ENCODE results near the gene PSMA7.

Gene PSMA7

GRCh38 chr20:62171245-62171644 lies 28.1 kb upstream of the PSMA7 start:
- DNase-seq (ENCODE audit: low spot score): no peak

GRCh38 chr20:62170536-62170935 lies 27.3 kb upstream of the PSMA7 start:
- no peak for DNase-seq (ENCODE audit: low spot score)

GRCh38 chr20:62168890-62169435 lies 25.8 kb upstream of the PSMA7 start:
- no peak for DNase-seq (ENCODE audit: low spot score)

GRCh38 chr20:62168061-62168460 lies 24.9 kb upstream of the PSMA7 start:
- no peak for DNase-seq (ENCODE audit: low spot score)

GRCh38 chr20:62167474-62167873 lies 24.3 kb upstream of the PSMA7 start:
- no peak for DNase-seq (ENCODE audit: low spot score)

- no peak for DNase-seq (ENCODE audit: low spot score)
These were observed 22.7 kb upstream of the PSMA7 start for GRCh38 chr20:62165762-62166399.

- no peak for DNase-seq (ENCODE audit: low spot score)
These were observed 21.9 kb upstream of the PSMA7 start for GRCh38 chr20:62164879-62165761.

- no peak for DNase-seq (ENCODE audit: low spot score)
These were observed 21.0 kb upstream of the PSMA7 start for GRCh38 chr20:62163986-62164762.

GRCh38 chr20:62163485-62163865 lies 20.3 kb upstream of the PSMA7 start:
- DNase-seq (ENCODE audit: low spot score): no peak

GRCh38 chr20:62162765-62163484 lies 19.7 kb upstream of the PSMA7 start:
- no peak for DNase-seq (ENCODE audit: low spot score)

- peak; percentile 52 for DNase-seq (ENCODE audit: low spot score)
These were observed 18.2 kb upstream of the PSMA7 start for GRCh38 chr20:62161347-62161746.

- no peak for DNase-seq (ENCODE audit: low spot score)
These were observed 17.7 kb upstream of the PSMA7 start for GRCh38 chr20:62160876-62161275.

- DNase-seq (ENCODE audit: low spot score): no peak
These were observed 17.1 kb upstream of the PSMA7 start for GRCh38 chr20:62160253-62160652.

GRCh38 chr20:62159839-62160238 lies 16.6 kb upstream of the PSMA7 start:
- DNase-seq (ENCODE audit: low spot score): peak; percentile 50

- no peak for DNase-seq (ENCODE audit: low spot score)
These were observed 15.9 kb upstream of the PSMA7 start for GRCh38 chr20:62159052-62159451.

GRCh38 chr20:62158541-62158940 lies 15.3 kb upstream of the PSMA7 start:
- no peak for DNase-seq (ENCODE audit: low spot score)

- no peak for DNase-seq (ENCODE audit: low spot score)
These were observed 14.8 kb upstream of the PSMA7 start for GRCh38 chr20:62158088-62158400.

GRCh38 chr20:62157387-62158087 lies 14.3 kb upstream of the PSMA7 start:
- no peak for DNase-seq (ENCODE audit: low spot score)

- DNase-seq (ENCODE audit: low spot score): peak; percentile 84
These were observed 13.6 kb upstream of the PSMA7 start for GRCh38 chr20:62156592-62157386.

- no peak for DNase-seq (ENCODE audit: low spot score)
These were observed 13.0 kb upstream of the PSMA7 start for GRCh38 chr20:62156254-62156556.
